GM19099 (cell line): ENCODE measurements around the gene INPP5F.

Source experiments
- POLR2A ChIP-seq: IDR thresholded peaks from 3 replicates; pipeline ENCODE4 v1.6.1; 2011; ENCODE audit warnings: low read depth; ENCODE audit not compliant: insufficient read length; ENCODE audit errors: extremely low read depth

Gene INPP5F

GRCh38 chr10:119725828-119726675, at the start of gene INPP5F:
Gene INPP5F, plus strand, starts transcription at chr10:119726050. Its CDS starts 213 bp downstream, at chr10:119726263.
- no peak for TF ChIP-seq POLR2A

GRCh38 chr10:119677126-119677525, 48.7 kb upstream of the INPP5F start:
- TF ChIP-seq POLR2A = no peak

- TF ChIP-seq POLR2A = no peak
These were observed 47.7 kb upstream of the INPP5F start for GRCh38 chr10:119677904-119678755.

- no peak for TF ChIP-seq POLR2A
These were observed 46.4 kb upstream of the INPP5F start for GRCh38 chr10:119679480-119679829.

GRCh38 chr10:119680050-119680449, 45.8 kb upstream of the INPP5F start:
- no peak for TF ChIP-seq POLR2A

GRCh38 chr10:119680650-119681081, 45.2 kb upstream of the INPP5F start:
- no peak for TF ChIP-seq POLR2A

- TF ChIP-seq POLR2A = no peak
These were observed 39.2 kb upstream of the INPP5F start for GRCh38 chr10:119686465-119687191.

- no peak for TF ChIP-seq POLR2A
These were observed 38.4 kb upstream of the INPP5F start for GRCh38 chr10:119687192-119688032.

- no peak for TF ChIP-seq POLR2A
These were observed 37.8 kb upstream of the INPP5F start for GRCh38 chr10:119688033-119688508.

- TF ChIP-seq POLR2A = no peak
These were observed 36.8 kb upstream of the INPP5F start for GRCh38 chr10:119689016-119689580.

GRCh38 chr10:119691726-119692125, 34.1 kb upstream of the INPP5F start:
- TF ChIP-seq POLR2A = no peak

- TF ChIP-seq POLR2A = no peak
These were observed 32.4 kb upstream of the INPP5F start for GRCh38 chr10:119693262-119693957.

GRCh38 chr10:119694608-119695007, 31.2 kb upstream of the INPP5F start:
- TF ChIP-seq POLR2A = no peak

- TF ChIP-seq POLR2A = no peak
These were observed 25.4 kb upstream of the INPP5F start for GRCh38 chr10:119700321-119700954.
